Sigmoid colon (tissue), 7 donors: Measurements from ENCODE around the gene INSRR. TPM values are rescaled to one million over a fixed set of nuclear protein-coding genes. Genes with fewer than 3 reads are reported as not detected.

ENCODE experiments used
- DNase-seq: peaks from one replicate; pipeline ENCODE4 v3.0.0-alpha.2; 2019
- H3K27ac ChIP-seq, 4 donors: fragments of 200-600 bp; sonication (generic); one replicate each; pipeline ENCODE4 v1.5.1; 2016 to 2019; ENCODE audit warnings: mild to moderate bottlenecking in 1 of 4
- H3K27me3 ChIP-seq, 3 donors: fragments of 200-600 bp; sonication (generic); one replicate each; pipeline ENCODE4 v1.5.1; 2019; ENCODE audit warnings: mild to moderate bottlenecking in 1 of 3
- H3K36me3 ChIP-seq, 4 donors: fragments of 200-600 bp; sonication (generic); one replicate each; pipeline ENCODE4 v1.5.1; 2016 to 2019
- H3K4me1 ChIP-seq, 4 donors: fragments of 200-600 bp; sonication (generic); one replicate each; pipeline ENCODE4 v1.5.1; 2017 to 2019
- H3K4me3 ChIP-seq, 4 donors: fragments of 200-600 bp; sonication (generic); one replicate each; pipeline ENCODE4 v1.5.1; 2017 to 2019; ENCODE audit warnings: mild to moderate bottlenecking in 2 of 4, moderate library complexity in 1 of 4
- H3K9me3 ChIP-seq, 4 donors: fragments of 200-600 bp in 3 of 4; sonication (generic) in 3 of 4; one replicate each; pipeline versions ENCODE4 v1.5.1 to v1.6.1; 2013 to 2019
- EP300 ChIP-seq, 4 donors: sonication (generic); formaldehyde crosslinking; IDR thresholded peaks; one replicate each; pipeline ENCODE4 v1.6.1; 2017; ENCODE audit warnings: antibody characterized with exemption in 4 of 4
- POLR2A ChIP-seq, 2 donors: fragments of 450-650 bp; IDR thresholded peaks; one replicate each; pipeline ENCODE4 v1.6.1; 2016; ENCODE audit warnings: antibody characterized with exemption in 2 of 2, mild to moderate bottlenecking in 2 of 2, moderate library complexity in 2 of 2
- POLR2AphosphoS5 ChIP-seq, 4 donors: sonication (generic); formaldehyde crosslinking; IDR thresholded peaks; one replicate each; pipeline ENCODE4 v1.6.1; 2017; ENCODE audit warnings: antibody characterized with exemption in 4 of 4
- WGBS, 2 donors: extraction: QIAGEN DNeasy Blood & Tissue Kit; methylation state at CpG; one replicate each; pipeline ENCODE4 v1.1.7; 2013; 5-methylcytosine and 5-hydroxymethylcytosine counted together
- intact Hi-C: fragments of 100-400 bp; cut with DNase I; formaldehyde crosslinking; loops from one replicate; pipeline ENCODE4 v1.15.1; 2023
- polyA plus RNA-seq, 3 donors: library from polyadenylated mRNA; stranded (reverse); fragments of 200-250 nt; gene quantifications; one replicate each; pipeline ENCODE4 v1.2.3, GENCODE V29; 2013
- total RNA-seq, 4 donors: library from RNA; depleted of rRNA; stranded (reverse); fragments of >200 nt; gene quantifications; one replicate each; pipeline ENCODE4 v1.1.0, GENCODE V29; 2016
- TF ChIP-seq, protein P1 (sequence below), 4 experiments: fragments of 450-650 bp in 3 of 4; fragments of 200-600 bp in 1 of 4; IDR thresholded peaks; one replicate each; pipeline ENCODE4 v1.5.1; 2016 to 2019; ENCODE audit warnings: antibody characterized with exemption in 4 of 4, mild to moderate bottlenecking in 3 of 4, moderate library complexity in 2 of 4
- donor health status: healthy with polysubstance abuse.
- donor health status: Bipolar disorder and iron deficiency.
- donor health status: healthy.

Gene INSRR
- total and polyA plus RNA-seq, 7 donors = 0.06 TPM; not detected in 6

DNA sequence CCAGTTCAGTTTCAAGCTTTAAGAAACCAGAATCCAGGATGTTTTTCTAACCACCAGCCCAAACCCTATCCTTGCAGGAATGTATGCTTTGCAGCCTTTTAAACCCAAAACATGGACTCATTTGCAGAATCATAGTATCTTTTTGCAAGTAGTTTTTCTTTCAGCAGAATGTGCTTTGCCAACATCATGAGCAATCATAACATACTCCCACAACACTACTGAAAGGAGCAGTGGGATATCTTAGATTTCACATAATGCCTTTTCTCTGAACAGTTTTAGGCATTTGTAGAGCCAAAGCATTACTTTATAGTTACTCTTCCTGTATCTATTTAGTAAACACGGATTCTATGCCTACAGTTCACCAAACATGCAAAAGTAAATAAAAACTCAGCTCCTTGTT, 32.3 kb downstream of the INSRR start:
- 39 to 68% methylated on average over 1 of the region's 1 CpG for WGBS, 2 donors
- no peaks in the 10 kb centered on the region for H3K4me1 ChIP-seq
- no peaks in the 10 kb centered on the region for H3K36me3 ChIP-seq
- no peak overlapping the region for H3K27ac ChIP-seq
- no peak for DNase-seq
- intact Hi-C loops = no loop called here
- H3K27me3 ChIP-seq = no peaks in the 10 kb centered on the region
- TF ChIP-seq POLR2A (IDR thresholded peaks at IDR 0.05) (no peak), POLR2AphosphoS5 (IDR thresholded peaks at IDR 0.05) (no peak), EP300 (IDR thresholded peaks at IDR 0.05) (no peak)
- TF ChIP-seq, protein P1, sequence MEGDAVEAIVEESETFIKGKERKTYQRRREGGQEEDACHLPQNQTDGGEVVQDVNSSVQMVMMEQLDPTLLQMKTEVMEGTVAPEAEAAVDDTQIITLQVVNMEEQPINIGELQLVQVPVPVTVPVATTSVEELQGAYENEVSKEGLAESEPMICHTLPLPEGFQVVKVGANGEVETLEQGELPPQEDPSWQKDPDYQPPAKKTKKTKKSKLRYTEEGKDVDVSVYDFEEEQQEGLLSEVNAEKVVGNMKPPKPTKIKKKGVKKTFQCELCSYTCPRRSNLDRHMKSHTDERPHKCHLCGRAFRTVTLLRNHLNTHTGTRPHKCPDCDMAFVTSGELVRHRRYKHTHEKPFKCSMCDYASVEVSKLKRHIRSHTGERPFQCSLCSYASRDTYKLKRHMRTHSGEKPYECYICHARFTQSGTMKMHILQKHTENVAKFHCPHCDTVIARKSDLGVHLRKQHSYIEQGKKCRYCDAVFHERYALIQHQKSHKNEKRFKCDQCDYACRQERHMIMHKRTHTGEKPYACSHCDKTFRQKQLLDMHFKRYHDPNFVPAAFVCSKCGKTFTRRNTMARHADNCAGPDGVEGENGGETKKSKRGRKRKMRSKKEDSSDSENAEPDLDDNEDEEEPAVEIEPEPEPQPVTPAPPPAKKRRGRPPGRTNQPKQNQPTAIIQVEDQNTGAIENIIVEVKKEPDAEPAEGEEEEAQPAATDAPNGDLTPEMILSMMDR (IDR thresholded peaks at IDR 0.05) = no peak
- no peak overlapping the region for H3K4me3 ChIP-seq
- H3K9me3 ChIP-seq = no peaks in the 10 kb centered on the region

DNA sequence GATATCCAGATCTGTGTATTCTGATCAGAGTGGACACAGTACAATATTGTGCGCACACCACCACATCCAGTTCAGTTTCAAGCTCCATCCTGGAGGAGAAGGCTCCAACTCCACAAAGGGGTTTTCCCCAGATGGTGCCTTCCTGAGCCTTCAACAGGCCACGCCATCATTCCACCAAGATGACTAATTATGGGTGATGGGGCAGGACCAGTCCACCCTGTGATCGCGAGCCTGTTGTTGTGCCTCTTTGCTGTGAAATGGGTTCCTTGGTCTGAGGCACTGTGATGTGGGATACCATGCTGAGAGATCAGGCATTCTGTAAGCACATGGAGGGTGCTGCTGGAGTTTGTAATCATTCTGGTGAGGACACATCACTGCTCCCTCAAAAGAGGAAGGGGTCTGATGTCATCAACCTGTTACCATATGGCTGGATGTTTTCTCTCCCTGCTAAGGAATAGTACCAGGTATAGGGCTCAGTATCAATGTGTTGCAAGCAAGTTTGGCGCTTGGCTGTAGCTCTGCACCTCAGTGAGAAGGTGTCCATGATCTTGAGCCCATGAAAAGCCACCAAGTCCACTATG, 35.6 kb downstream of the INSRR start:
- intact Hi-C loops = no loop called here
- Histone ChIP-seq H3K27ac (no peak overlapping the region), H3K27me3 (no peaks in the 10 kb centered on the region), H3K4me3 (no peak overlapping the region), H3K9me3 (no peaks in the 10 kb centered on the region), H3K4me1 (no peaks in the 10 kb centered on the region), H3K36me3 (no peaks in the 10 kb centered on the region)
- 88 to 91% methylated on average over 5 of the region's 5 CpGs for WGBS, 2 donors
- no peak for TF ChIP-seq POLR2A (IDR thresholded peaks at IDR 0.05)
- TF ChIP-seq POLR2AphosphoS5 (IDR thresholded peaks at IDR 0.05) = no peak
- no peak for TF ChIP-seq EP300 (IDR thresholded peaks at IDR 0.05)
- TF ChIP-seq, protein P1 (IDR thresholded peaks at IDR 0.05) = no peak
- no peak for DNase-seq

DNA sequence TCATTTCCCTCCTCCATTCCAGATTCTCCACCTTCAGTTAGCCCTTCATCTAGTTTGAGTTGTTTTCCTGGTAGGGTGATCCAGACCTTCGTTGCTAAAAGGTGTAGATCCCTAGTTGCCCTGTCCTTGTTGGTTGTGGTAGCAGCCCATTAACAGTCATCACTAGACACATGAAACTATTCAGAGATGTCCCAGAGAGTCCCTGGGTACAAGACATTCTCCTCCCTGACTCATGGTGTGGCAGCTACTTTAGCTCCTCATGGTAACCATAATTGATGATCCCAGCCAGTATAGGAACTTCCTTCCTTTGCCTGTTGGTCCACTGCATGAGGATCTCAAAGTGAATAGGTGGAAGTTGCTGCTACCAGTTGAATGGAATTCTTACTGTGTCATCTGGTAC, 36.2 kb downstream of the INSRR start:
- Histone ChIP-seq H3K9me3 (no peaks in the 10 kb centered on the region), H3K4me1 (no peaks in the 10 kb centered on the region), H3K27ac (no peak overlapping the region), H3K27me3 (no peaks in the 10 kb centered on the region), H3K36me3 (no peaks in the 10 kb centered on the region), H3K4me3 (no peak overlapping the region)
- intact Hi-C loops = no loop called here
- 55 to 75% methylated on average over 1 of the region's 1 CpG for WGBS, 2 donors
- TF ChIP-seq POLR2AphosphoS5 (IDR thresholded peaks at IDR 0.05) = no peak
- no peak for TF ChIP-seq POLR2A (IDR thresholded peaks at IDR 0.05)
- TF ChIP-seq, protein P1 (IDR thresholded peaks at IDR 0.05) = no peak
- TF ChIP-seq EP300 (IDR thresholded peaks at IDR 0.05) = no peak
- no peak for DNase-seq

DNA sequence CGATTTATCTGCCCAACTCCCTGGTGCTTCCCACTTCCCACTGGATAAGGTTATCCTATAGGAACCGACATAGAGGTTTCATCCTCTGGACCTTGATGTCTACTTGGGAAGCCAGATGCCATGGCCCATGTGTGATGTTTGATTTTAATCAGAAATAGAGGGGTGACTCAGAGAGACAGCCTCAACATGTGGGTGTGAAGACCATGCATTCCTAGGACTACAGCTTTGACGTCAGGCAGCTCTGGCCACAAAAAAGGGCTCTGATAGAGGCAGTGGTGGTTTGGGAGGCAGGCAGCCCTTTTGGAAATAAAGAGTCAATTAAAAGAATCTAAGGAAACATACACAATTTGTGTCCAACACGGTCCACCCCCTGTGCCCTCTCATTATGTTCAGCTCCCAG, 37.1 kb downstream of the INSRR start:
- Histone ChIP-seq H3K4me3 (no peak overlapping the region), H3K27me3 (no peaks in the 10 kb centered on the region), H3K9me3 (no peaks in the 10 kb centered on the region), H3K27ac (no peak overlapping the region), H3K36me3 (no peaks in the 10 kb centered on the region), H3K4me1 (no peaks in the 10 kb centered on the region)
- intact Hi-C loops = no loop called here
- TF ChIP-seq POLR2A (IDR thresholded peaks at IDR 0.05) (no peak), POLR2AphosphoS5 (IDR thresholded peaks at IDR 0.05) (no peak), EP300 (IDR thresholded peaks at IDR 0.05) (no peak)
- TF ChIP-seq, protein P1 (IDR thresholded peaks at IDR 0.05) = no peak
- no peak for DNase-seq
- 75 to 77% methylated on average over 4 of the region's 4 CpGs for WGBS, 2 donors
